Measurements from ENCODE around the gene VILL. TPM values are rescaled to one million over a fixed set of nuclear protein-coding genes. Genes with fewer than 3 reads are reported as not detected.

The VILL gene
- total and polyA plus RNA-seq, 10 donors, result 14.4 to 23.4 (median 17.3) TPM

DNA sequence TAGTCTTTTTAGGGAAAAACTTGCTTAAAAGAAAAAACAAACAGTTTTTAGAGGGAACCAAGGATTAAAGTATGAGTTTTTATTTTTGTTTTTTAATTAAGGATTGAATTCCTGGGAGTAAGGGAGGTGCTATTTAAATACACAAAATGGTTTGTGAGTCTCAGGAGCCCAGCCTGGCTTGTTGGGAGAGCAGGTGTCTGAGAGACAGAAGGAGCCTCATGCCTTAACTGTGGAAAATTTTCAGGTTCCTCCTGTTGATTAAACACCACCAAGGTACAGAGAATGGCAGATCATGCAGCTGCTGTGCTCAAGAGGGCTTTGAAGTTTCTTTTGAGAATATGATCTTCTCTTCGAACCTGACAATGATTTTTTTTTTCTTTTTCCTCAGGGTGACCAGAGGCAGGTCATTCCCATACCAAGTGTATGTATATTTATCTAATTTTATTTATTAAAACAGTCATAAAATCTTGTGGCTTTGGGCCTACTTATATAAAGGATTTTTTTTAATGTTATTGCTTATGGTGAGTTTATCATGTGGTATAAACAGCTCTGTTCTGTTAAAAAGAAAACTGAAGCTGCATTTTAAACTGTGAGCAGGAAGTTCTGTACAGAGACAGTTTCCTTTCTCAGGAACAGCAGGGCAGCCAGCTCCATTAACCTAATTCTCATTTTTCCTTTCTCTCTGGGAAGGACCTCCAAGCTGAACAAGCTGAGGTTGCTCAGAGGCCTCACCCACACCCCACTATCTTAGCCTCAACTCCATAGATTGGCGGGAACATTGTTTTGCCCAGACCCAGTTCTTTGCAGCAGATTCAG, 33.7 kb upstream of the VILL start:
- no peak for TF ChIP-seq POLR2A (IDR thresholded peaks at IDR 0.05)
- TF ChIP-seq POLR2AphosphoS5 (IDR thresholded peaks at IDR 0.05), result no peak
- TF ChIP-seq, protein P1, sequence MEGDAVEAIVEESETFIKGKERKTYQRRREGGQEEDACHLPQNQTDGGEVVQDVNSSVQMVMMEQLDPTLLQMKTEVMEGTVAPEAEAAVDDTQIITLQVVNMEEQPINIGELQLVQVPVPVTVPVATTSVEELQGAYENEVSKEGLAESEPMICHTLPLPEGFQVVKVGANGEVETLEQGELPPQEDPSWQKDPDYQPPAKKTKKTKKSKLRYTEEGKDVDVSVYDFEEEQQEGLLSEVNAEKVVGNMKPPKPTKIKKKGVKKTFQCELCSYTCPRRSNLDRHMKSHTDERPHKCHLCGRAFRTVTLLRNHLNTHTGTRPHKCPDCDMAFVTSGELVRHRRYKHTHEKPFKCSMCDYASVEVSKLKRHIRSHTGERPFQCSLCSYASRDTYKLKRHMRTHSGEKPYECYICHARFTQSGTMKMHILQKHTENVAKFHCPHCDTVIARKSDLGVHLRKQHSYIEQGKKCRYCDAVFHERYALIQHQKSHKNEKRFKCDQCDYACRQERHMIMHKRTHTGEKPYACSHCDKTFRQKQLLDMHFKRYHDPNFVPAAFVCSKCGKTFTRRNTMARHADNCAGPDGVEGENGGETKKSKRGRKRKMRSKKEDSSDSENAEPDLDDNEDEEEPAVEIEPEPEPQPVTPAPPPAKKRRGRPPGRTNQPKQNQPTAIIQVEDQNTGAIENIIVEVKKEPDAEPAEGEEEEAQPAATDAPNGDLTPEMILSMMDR (IDR thresholded peaks at IDR 0.05 in 8 of 11, conservative IDR thresholded peaks at IDR 0.05 in 3 of 11), result no peak
- Histone ChIP-seq H3K4me3 (no peak overlapping the region), H3K27me3 (replicated peaks in 1 of 7) (no peaks in the 10 kb centered on the region), H3K4me1 (peaks cover 30 to 63% (median 45%) of the 10 kb centered on the region in 6 donors), H3K9me3 (no peaks in the 10 kb centered on the region), H3K36me3 (no peaks in the 10 kb centered on the region), H3K27ac (peak overlapping the region in 7 of 8 donors; percentile 6 to 79 (median 62))
- no peak for DNase-seq
- intact Hi-C loops (cut with DNase I; ENCODE audit: low total_unique reads), result no loop called here
- WGBS, 5 donors, result 13 to 36% (median 18%) methylated on average over 2 of the region's 2 CpGs

DNA sequence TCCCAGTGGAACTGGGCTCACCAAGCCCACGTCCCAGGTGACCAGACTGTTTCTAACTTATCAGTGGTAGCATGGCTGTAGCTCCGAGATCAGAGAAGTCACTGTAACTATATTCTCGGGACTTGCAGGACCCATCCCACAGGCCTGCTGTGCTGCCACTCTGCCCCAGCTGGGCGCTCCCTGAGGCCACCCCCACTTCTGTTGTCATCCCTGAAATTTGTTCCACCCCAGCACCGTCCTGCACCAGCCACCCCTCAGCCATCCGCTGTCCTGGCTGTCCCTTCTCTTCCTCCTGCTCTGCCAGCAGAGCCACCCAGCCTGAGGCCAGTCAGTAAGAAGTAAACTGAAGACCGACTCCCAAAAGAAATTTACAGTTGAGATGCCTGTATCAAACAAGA, 33.0 kb upstream of the VILL start:
- H3K36me3 ChIP-seq, result no peaks in the 10 kb centered on the region
- no peaks in the 10 kb centered on the region for H3K27me3 ChIP-seq (replicated peaks in 1 of 7)
- peaks cover 30 to 69% (median 50%) of the 10 kb centered on the region in 6 donors for H3K4me1 ChIP-seq
- no peaks in the 10 kb centered on the region for H3K9me3 ChIP-seq
- DNase-seq, result no peak
- H3K27ac ChIP-seq, result peak overlapping the region in 7 of 8 donors; percentile 6 to 79 (median 62)
- WGBS, 5 donors, result 48 to 59% (median 55%) methylated on average over 7 of the region's 7 CpGs
- H3K4me3 ChIP-seq, result no peak overlapping the region
- intact Hi-C loops (cut with DNase I; ENCODE audit: low total_unique reads), result no loop called here
- no peak for TF ChIP-seq POLR2A (IDR thresholded peaks at IDR 0.05)
- TF ChIP-seq, protein P1 (IDR thresholded peaks at IDR 0.05 in 8 of 11, conservative IDR thresholded peaks at IDR 0.05 in 3 of 11), result no peak
- no peak for TF ChIP-seq POLR2AphosphoS5 (IDR thresholded peaks at IDR 0.05)

DNA sequence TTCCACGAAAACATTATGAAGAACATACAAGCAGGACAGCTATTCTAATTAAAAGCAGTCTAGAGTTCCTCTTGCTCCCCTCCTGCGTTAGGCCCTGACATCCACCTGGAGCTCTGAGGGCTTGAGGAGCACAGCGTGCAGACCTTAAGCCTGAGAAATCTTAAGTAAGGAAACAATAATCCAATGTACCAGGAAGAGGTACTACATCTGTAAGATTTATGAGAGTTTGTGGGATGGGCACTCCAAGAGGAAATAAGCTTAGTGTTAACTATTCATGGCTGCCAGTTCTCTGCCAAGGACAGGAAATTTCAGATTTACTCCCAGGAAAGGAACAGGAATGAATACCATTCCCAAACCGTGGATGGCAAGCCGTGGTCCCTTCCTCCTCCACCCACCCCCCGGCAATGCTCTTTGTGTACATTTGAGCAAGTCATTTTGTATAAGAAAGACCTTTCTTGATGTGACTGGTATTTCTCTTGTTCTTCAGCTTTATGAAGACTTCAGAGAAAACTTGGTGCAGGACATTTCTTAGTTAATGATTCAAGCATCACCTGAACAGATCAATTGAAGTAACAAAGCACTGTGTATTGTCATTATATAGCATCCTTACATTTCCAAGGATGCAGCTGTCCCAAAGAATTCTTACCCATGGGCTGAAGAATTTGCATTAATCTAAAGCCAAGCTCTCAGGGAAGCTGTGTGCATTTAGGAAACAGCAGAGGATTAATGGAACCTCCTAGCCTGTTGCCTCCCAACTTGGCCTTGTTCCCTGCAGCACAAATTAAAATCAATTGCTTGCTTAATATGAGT, 28.8 kb upstream of the VILL start:
- Histone ChIP-seq H3K36me3 (no peaks in the 10 kb centered on the region), H3K27ac (peak overlapping the region in 3 of 8 donors; percentile 20 to 54 (median 42)), H3K4me3 (no peak overlapping the region), H3K4me1 (peaks cover 9 to 51% (median 34%) of the 10 kb centered on the region in 6 donors), H3K9me3 (no peaks in the 10 kb centered on the region), H3K27me3 (replicated peaks in 1 of 7) (no peaks in the 10 kb centered on the region)
- intact Hi-C loops (cut with DNase I; ENCODE audit: low total_unique reads), result no loop called here
- DNase-seq, result no peak
- TF ChIP-seq, protein P1 (IDR thresholded peaks at IDR 0.05 in 8 of 11, conservative IDR thresholded peaks at IDR 0.05 in 3 of 11), result no peak
- TF ChIP-seq POLR2A (IDR thresholded peaks at IDR 0.05) (no peak), POLR2AphosphoS5 (IDR thresholded peaks at IDR 0.05) (no peak)
- WGBS, 5 donors, result 18 to 42% (median 33%) methylated on average over 6 of the region's 6 CpGs

DNA sequence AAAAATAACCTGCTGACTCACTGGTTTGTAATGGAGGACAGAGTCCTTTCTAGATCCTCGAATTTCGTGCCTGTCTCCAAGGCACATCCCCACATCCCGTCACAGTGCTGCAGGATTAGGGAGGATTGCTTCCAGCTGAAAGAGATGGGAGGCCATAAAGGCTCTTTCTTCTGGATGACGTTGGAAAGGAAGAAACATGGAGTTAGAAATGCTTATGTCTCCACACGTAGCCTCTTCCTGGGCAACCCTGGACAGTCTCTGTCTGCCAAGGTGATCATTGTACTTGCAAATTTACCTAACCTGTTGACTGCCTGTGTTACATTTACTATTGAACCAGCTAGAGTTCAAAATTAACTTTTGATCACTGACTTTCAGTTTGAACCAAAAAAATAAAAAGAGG, 27.6 kb upstream of the VILL start:
- intact Hi-C loops (cut with DNase I; ENCODE audit: low total_unique reads), result no loop called here

More for the DNA sequence above, 27.6 kb upstream of the VILL start:
- H3K27me3 ChIP-seq (replicated peaks in 1 of 7), result no peaks in the 10 kb centered on the region
- H3K9me3 ChIP-seq, result no peaks in the 10 kb centered on the region
- DNase-seq, result no peak
- TF ChIP-seq POLR2AphosphoS5 (IDR thresholded peaks at IDR 0.05) (no peak), POLR2A (IDR thresholded peaks at IDR 0.05) (no peak)
- TF ChIP-seq, protein P1 (IDR thresholded peaks at IDR 0.05 in 8 of 11, conservative IDR thresholded peaks at IDR 0.05 in 3 of 11), result no peak
- peaks cover 5 to 51% (median 32%) of the 10 kb centered on the region in 6 donors for H3K4me1 ChIP-seq
- H3K36me3 ChIP-seq, result no peaks in the 10 kb centered on the region
- H3K4me3 ChIP-seq, result no peak overlapping the region
- WGBS, 5 donors, result 57 to 80% (median 76%) methylated on average over 5 of the region's 5 CpGs
- peak overlapping the region in 4 of 8 donors; percentile 8 to 54 (median 15) for H3K27ac ChIP-seq
